GM08714 (cell line): ENCODE data around the gene MPL.
"Not testable (repeated sequence)": the region's sequence is repeated elsewhere in the genome, so short reads cannot be mapped to it uniquely, and the experiment has no call there.

Experiments
- H3K4me3 ChIP-seq: fragments of 200-500 bp; sonication (Bioruptor generic); 2 replicates; pipeline ENCODE4 v1.5.1; 2014; ENCODE audit warnings: mild to moderate bottlenecking, low read length, inconsistent platforms
- ZNF274 ChIP-seq: IDR thresholded peaks from 2 replicates; pipeline ENCODE4 v1.6.1; 2012; ENCODE audit warnings: mild to moderate bottlenecking, low read depth, low read length

The MPL gene

DNA sequence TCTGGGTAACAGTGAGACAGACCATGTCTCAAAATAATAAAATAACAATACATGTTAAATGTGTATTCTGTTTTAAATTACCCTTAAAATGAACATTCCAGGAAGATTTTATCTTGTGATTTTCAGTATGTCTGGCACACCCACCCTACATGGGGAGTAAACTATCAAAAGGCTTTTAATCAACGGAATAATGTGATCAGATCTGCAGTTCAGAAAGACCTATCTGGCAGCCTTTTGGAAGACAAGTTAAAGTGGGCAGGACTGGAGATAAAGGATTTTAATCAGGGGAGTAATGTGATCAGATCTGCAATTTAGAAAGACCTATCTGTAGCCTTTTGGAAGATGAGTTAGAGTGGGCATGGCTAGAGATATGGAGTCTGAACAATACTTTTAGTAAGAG is 41.9 kb downstream of the MPL start:
- H3K4me3 ChIP-seq, result no peak overlapping the region
- TF ChIP-seq ZNF274, result no peak

DNA sequence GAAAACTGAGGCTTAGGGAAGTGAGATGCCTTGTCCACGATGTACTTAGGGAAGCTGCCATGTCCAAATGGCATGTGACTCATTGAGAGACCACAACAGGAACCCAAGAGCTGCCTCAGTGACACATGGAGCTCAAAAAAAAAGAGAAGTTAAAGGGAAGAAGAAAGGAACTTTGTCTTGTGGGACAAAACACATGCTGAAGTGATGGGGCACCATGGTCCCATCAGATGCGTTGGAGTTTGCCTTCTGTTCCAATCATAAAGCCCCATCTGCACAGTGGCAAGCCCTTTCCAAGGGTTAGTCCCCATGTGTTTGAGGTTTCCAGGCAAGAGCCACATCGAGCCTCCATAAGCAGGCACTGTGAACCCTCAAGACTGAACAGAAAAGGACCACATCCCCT is 44.0 kb downstream of the MPL start:
- TF ChIP-seq ZNF274, result no peak

DNA sequence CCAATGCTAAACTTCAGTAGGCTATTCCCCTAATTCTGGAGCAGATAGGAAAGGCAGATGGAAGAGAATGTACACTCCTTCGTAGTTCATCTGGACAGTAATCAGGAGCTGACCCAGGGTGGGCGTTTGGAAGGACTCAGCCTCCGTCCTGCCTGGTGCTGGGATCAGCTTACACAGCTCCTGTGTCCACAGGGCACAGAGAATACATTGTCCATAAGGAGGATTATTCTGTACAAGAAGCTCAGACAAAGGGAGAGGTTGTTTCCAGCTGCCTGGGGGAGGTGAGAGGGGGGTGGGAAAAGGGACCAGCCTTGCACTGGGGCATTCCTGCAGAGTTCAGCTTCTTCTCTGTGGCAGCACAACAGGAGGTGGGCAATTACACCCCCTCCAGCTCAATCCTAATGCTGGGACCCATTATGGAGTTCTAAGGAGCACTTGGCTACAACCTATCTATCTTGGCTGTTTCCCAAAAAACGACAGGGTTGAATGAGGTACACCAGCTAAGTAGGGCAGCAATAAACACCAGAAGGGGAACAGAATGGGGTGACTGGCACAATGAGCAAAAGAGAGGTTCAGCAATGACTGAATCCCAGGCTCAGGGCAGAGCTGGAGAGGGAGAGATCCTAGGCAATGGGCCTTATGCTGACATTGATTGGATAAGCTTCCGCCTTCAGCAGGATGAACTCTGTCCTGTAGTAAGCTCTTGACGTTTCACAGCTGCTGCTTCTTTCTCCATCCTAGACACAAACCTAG is 44.6 kb downstream of the MPL start:
- no peak for TF ChIP-seq ZNF274
- no peak overlapping the region for H3K4me3 ChIP-seq

More for the DNA sequence above, 44.0 kb downstream of the MPL start:
- H3K4me3 ChIP-seq, result no peak overlapping the region

DNA sequence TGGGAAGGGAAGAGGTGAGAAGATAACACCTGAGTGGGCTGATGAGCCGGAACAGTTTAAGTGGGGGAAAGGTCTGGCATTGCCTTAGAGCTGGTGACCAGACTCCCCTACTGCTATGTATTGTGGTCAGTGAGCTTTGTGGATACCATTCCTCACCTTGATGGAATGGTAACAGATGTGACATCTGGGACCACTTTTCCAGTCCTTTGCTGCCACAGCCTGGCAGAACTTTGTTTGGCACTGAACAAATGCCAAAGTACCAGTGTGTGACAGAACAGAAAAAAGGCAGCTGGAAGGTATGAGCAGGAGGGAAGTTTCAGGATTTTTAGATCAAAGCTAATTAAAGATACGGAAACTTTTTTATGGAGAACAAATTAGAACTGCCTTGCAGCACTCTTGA is 45.8 kb downstream of the MPL start:
- no peak overlapping the region for H3K4me3 ChIP-seq
- TF ChIP-seq ZNF274, result no peak

DNA sequence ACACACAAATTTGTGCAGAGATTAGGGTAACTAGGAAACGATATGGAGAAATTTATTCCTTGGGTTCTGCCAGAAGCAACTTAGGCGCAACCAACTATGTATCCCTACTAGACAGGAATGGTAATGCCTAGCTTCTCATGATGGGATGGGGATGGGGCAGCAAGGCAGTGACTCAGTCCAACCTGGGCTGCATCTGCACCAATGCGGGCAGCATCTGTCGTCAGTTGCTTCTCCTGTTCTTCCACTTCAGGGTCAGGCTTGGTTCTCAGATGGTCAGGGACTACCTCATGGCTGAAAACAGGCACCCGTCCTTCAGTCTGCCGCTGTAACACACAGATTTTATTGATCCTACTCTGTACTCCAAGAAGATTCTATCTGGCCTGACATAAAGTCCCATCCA is 49.1 kb downstream of the MPL start:
- TF ChIP-seq ZNF274, result no peak
- no peak overlapping the region for H3K4me3 ChIP-seq

DNA sequence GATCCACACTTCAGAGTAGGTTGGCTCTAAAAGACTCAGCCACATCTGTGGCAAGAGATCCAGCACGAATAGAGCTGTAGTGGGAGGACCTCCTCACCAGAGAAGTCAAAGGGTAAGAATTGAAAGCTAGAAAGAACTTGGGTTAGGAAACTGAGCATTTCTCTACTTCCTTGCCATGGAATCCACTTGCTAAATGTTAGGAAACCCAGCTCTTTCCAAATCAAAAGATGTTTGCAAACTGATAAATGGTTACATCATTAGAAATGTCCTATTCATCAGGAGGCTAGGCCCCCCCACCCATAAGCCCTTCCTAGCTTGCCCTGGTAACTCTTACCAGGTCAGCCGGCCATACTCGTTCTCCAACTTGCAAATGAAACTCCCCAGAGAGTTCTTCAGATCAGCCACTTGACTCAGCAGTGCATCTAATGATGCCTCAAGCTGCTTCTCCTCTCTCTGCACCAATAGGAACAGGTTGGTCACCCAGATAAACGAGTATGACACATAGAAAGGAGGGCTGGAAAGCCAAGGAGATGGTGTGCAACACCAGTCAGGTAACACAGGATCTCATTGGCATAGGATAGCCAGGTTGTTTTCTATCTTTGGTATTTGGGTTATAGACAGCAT is 50.5 kb downstream of the MPL start:
- H3K4me3 ChIP-seq, result peak overlapping the region; percentile 81; the same call in 1 of the 2 replicates
- TF ChIP-seq ZNF274, result no peak

DNA sequence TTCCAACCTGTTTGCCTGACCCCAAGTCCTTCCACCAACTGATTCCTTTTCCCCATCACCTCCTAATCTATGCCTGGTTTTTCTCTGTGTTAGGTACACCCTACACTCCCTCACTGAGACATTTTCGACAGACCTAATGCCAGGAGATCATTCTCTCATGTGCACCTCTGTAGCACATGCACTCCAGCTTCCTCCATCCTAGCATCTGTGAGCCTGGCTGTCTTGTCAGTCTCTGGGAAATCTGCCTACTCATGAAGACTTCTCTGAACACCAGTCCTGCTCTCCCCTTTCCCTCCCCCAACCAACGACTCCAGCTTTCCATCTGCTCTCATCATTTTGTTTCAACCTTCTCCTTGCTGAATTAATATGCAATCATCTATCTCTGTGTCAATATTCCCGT is 51.0 kb downstream of the MPL start:
- peak overlapping the region; percentile 81 for H3K4me3 ChIP-seq
- TF ChIP-seq ZNF274, result no peak

DNA sequence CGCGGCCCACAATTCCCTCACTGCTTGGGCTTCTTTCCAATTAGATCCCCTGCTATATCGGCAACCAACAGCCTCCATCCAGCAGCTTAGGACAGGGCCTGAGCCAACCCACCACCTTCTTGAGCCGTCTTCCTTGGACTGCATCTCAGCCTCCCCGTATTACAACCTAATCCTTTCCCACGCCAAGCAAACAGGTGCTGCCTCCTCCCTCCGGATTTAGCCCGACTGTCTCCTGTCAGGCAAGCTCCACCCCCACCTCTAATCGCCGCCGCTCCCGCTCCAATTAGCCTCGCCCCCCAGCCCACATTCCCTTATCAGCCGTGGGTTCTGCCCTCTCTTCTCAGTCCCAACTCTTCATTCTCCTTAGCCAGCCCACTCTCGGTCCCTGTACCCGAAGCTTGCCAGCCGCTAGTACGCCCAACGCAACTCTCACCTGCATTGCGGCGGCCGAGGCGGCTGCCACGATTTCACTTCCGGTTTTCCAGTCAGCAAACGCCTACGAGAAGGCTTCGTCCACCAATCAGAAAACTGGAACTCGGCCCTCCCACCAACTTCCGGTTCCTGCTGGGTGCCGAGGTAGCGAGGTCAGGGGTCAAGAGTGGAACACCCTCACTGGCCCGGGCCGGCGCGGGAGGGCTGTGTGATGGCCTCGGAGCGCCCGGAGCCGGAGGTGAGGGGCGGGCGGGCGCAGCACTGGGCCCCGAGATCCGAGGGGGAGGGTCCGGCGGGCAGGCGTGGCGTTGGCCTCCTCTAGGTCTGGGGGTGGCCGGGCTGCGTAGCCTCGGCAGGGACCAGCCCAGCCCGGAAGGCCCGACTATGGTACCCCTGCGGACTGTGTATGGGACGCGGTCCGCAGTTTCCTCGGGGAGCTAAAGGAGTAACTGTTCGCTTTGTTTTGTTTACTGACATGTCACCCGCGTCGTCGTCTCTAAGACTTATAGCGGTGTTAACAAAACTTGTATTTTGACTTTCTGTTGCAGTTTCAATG is 52.0 kb downstream of the MPL start, which contains the start of the genes MED8 and SZT2:
MED8 (minus strand) TSS at position 475 of the 988 bp plus-strand sequence; CDS start at position 439, 36 bp downstream.
SZT2 (plus strand) TSS at position 574 of the 988 bp plus-strand sequence; CDS start at position 644, 70 bp downstream.
- TF ChIP-seq ZNF274, result no peak
- H3K4me3 ChIP-seq, result peak within 1 kb of the TSS; percentile 81

DNA sequence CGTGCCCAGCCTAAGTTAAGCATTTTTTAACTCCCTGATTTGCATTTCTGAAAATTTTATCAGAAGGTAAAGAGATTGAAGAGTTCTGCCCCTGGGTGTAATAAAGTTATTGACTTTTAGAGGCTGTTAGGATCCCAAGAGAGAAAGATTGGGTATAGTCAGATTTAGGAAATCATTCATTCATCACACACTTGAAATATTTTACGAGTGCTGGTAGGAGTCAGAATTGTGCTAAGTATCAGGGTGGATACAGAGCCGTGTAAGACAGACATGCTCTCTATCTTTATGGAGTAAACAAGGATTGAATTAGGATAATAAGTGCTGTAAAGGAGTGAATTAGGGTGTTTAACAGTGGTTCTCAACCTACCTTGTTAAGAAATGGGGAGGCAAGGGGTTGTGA is 55.1 kb downstream of the MPL start:
- H3K4me3 ChIP-seq, result no peak overlapping the region
- no peak for TF ChIP-seq ZNF274

DNA sequence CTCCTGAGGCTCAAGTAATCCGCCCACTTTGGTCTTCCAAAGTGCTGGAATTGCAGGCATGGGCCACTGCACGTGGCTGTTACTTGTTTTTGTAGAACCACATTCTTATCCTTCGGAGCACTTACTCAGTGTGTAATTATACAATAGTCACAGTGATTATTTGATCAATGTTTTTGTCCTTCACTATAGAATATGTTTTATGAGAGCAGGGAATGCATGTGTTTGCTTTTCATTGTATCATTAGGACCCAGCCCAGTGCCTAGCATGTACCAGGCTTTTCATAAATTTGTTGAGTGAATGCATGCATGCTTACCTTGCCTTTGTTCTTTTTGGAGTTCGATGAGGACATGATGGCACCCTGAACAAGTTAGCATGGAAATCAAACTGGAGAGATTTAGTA is 57.9 kb downstream of the MPL start:
- H3K4me3 ChIP-seq, result no peak overlapping the region
- no peak for TF ChIP-seq ZNF274

DNA sequence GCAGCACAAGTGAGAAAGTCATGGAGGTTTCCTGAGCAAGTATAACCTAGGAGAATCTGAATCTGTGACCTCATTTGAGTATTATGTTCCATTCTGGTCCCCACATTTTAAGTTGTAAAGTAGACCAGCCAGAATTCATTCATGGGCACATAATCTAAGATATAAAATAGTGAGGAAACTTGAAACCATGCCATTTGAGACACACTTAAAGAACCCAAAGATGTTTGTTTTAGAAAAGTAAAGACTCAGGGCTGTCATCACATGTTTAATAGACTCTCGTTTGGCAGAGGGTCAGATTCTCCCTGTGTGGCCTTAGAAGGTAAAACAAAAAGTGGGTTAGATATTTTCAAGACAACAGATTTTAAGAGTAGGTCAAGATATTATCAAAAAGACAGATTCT is 58.4 kb downstream of the MPL start:
- no peak overlapping the region for H3K4me3 ChIP-seq
- TF ChIP-seq ZNF274, result no peak

DNA sequence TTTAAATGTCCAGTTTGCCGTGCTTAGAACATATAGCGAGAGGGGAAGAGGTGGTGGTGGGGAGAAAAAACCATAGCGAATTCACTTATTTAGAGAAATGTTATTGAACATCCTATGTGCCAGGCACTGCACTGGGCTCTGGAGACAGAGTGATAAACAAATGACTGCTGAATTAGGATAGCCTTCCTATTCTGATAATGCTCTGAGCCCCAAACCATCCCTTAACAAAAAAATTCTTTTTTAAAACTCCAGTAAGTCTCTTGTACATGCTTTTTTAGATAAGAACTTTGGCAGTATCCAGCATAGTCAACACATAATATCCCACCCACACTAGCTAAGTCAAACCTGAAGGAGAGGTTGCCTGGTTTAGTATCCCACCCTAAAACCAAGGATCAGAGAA is 60.6 kb downstream of the MPL start:
- no peak overlapping the region for H3K4me3 ChIP-seq
- no peak for TF ChIP-seq ZNF274

DNA sequence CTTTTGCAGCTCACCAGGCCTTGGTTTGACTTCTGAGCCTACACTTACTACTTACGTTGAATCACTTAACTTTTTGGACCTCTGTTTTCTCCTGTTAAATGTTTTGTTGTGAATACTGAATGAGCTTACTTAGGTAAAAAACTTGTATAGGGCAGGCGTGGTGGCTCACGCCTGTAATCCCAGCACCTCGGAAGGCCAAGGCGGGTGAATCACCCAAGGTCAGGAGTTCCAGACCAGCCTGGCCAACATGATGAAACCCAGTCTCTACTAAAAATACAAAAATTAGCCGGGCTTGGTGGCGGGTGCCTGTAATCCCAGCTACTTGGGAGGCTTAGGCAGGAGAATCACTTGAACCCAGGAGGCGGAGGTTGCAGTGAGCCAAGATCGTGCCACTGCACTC is 62.8 kb downstream of the MPL start:
- H3K4me3 ChIP-seq, result not testable (repeated sequence)
